CD1c-positive myeloid dendritic cell (primary cell): ENCODE measurements around the gene OR2K2.
"Not testable (repeated sequence)": the region's sequence is repeated elsewhere in the genome, so short reads cannot be mapped to it uniquely, and the experiment has no call there.

Experiments
- DNase-seq: peaks from one replicate; pipeline ENCODE4 v3.0.0-alpha.2; 2016; ENCODE audit errors: extremely low spot score

Gene OR2K2

GRCh38 chr9:111330124-111330523, at the start of gene OR2K2:
Gene OR2K2 (minus strand): TSS chr9:111330224. CDS start chr9:111328433, 1,791 bp downstream.
- DNase-seq: no peak

- no peak for DNase-seq
Measured at GRCh38 chr9:111375817-111376564, 46.0 kb upstream of the OR2K2 start.

- no peak for DNase-seq
Measured at GRCh38 chr9:111375062-111375461, 45.0 kb upstream of the OR2K2 start.

GRCh38 chr9:111372297-111372696, 42.3 kb upstream of the OR2K2 start:
- DNase-seq: no peak

- DNase-seq: no peak
Measured at GRCh38 chr9:111366978-111367377, 37.0 kb upstream of the OR2K2 start.

- DNase-seq: no peak
Measured at GRCh38 chr9:111362526-111362925, 32.5 kb upstream of the OR2K2 start.

- no peak for DNase-seq
Measured at GRCh38 chr9:111360881-111361280, 30.9 kb upstream of the OR2K2 start.

- no peak for DNase-seq
Measured at GRCh38 chr9:111356481-111357244, 26.6 kb upstream of the OR2K2 start.

- no peak for DNase-seq
Measured at GRCh38 chr9:111352545-111352944, 22.5 kb upstream of the OR2K2 start.

GRCh38 chr9:111350556-111350955, 20.5 kb upstream of the OR2K2 start:
- no peak for DNase-seq

GRCh38 chr9:111349766-111350165, 19.7 kb upstream of the OR2K2 start:
- DNase-seq: no peak

GRCh38 chr9:111348821-111349271, 18.8 kb upstream of the OR2K2 start:
- no peak for DNase-seq

- DNase-seq: not testable (repeated sequence)
Measured at GRCh38 chr9:111334318-111334863, 4.4 kb upstream of the OR2K2 start.

- no peak for DNase-seq
Measured at GRCh38 chr9:111320631-111321030, 9.4 kb downstream of the OR2K2 start.

GRCh38 chr9:111316796-111317195, 13.2 kb downstream of the OR2K2 start:
- no peak for DNase-seq

- no peak for DNase-seq
Measured at GRCh38 chr9:111305914-111306313, 24.1 kb downstream of the OR2K2 start.

- not testable (repeated sequence) for DNase-seq
Measured at GRCh38 chr9:111304000-111304399, 26.0 kb downstream of the OR2K2 start.

GRCh38 chr9:111301195-111301594, 28.8 kb downstream of the OR2K2 start:
- DNase-seq: no peak

- DNase-seq: no peak
Measured at GRCh38 chr9:111300140-111300735, 29.8 kb downstream of the OR2K2 start.

GRCh38 chr9:111299599-111299966, 30.4 kb downstream of the OR2K2 start:
- not testable (repeated sequence) for DNase-seq

GRCh38 chr9:111298731-111299598, 31.1 kb downstream of the OR2K2 start:
- peak; percentile 77 for DNase-seq
